HG03432 (cell line): ENCODE data around the gene LHFPL2.

Experiments
- ATAC-seq: cut with Tn5 transposase; IDR thresholded peaks from one replicate; pipeline ENCODE4 v1.9.1; 2021; ENCODE audit warnings: mild to moderate bottlenecking, moderate library complexity; ENCODE audit not compliant: unreplicated experiment

LHFPL2 gene

DNA sequence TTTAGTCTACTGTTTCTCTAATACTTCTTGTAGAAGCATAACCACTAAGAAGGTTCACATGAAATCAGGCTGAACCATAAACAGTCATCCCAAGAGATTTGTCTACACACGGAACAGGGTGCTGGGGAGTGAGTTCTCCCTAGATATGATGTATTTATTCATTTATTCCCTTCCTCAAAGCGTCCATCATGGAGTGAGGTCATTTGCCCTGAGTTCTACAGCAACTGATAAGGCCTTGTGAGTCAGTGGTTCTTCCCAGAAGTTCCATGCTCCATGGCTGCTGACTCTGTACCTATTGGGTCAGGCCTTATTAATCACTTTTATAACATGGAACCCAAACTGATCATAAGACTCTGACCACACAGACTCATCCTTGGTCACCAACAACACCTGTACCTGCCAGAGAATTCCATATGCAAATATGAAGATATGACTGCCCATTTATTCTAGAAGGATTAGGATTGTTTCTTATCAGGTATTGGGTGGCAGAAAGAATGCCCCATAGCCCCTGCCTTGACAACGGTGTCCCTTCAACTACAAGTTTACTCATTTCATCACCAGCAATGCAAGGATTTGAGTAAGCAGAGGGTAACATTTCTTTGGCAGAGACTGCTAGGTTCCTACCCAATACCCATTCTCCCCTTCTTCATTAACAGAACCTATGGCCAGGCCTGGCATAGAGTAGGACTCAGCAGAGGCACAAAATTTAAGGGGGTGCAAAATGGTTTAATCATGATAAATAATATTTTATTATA, 118.1 kb downstream of the LHFPL2 start:
- no peak for ATAC-seq

DNA sequence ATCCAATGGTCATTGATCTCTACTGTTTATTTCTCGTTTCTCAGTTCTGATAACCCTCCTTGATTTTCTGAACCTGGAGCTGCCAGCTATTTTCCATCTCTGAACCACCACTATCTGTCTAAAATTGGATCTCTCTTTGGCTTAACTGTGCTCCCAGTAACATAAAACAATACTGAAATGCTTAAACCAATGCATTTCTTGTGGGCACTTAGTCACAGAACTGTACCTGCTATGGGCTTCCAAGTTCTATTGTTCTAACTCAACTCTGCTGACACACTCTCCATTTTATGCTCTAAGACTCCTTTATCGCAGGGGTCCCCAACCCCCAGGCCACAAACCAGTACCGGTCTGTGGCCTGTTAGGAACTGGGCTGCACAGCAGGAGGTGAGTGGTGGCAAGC, 120.6 kb downstream of the LHFPL2 start:
- ATAC-seq, result no peak

DNA sequence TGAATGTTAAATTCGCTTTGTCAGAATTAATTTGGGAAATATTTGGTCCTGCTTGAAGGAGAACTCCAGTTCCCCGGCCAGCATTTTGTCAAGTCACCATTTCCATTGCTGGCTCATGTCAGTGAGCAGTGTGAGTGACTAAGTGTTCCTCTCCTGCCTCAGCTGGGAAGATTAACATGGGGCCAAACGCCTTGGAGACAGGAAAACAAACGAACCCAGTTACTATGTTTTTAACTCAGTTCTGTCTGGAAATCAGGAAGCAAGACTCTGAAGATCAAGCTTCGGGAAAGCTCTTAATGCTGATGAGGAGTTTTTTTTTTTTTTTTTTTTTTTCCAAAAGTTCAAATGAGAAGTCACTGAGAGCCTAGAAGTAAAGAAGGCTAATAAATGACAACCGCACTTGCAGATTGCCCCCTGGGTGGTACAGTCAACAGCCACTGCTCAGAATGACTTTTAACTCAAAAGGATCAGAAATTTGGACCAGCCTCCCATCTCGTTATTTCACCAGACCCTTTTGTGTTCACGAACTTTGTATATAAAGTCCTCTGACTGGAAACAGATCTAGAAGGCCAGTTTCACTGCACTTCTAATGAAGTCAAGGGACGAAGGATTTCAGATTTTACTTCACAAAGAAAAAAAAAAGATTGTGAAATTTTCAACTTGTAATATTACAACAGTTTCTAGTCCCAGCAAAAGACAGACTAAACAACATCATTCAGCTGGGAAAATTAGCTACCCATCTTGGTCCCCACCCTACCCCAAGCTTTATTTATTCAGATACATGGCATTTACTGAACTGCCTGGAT, 121.3 kb downstream of the LHFPL2 start:
- ATAC-seq, result no peak

DNA sequence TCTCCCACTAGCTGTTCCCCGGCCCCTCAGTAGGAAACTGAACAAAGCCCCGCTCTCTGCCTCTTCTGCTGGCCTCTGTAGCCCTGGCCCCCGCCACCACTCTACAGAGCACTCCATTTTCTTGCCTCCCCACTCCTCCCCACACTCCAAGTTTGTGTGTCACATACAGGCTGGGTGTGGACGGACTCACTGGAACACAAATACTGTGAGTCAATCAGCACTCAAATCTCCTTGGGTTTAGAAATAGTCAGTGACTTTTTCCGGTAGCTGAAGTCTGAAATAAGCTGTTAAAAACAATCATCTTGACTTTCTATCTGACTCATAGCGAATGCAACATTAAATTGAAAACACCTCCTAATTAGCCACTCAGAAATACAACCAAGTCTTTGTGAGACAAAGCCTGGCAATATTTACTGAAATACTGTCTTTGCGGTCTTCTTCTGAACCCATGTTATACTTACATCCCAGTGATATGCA, 122.5 kb downstream of the LHFPL2 start:
- no peak for ATAC-seq

DNA sequence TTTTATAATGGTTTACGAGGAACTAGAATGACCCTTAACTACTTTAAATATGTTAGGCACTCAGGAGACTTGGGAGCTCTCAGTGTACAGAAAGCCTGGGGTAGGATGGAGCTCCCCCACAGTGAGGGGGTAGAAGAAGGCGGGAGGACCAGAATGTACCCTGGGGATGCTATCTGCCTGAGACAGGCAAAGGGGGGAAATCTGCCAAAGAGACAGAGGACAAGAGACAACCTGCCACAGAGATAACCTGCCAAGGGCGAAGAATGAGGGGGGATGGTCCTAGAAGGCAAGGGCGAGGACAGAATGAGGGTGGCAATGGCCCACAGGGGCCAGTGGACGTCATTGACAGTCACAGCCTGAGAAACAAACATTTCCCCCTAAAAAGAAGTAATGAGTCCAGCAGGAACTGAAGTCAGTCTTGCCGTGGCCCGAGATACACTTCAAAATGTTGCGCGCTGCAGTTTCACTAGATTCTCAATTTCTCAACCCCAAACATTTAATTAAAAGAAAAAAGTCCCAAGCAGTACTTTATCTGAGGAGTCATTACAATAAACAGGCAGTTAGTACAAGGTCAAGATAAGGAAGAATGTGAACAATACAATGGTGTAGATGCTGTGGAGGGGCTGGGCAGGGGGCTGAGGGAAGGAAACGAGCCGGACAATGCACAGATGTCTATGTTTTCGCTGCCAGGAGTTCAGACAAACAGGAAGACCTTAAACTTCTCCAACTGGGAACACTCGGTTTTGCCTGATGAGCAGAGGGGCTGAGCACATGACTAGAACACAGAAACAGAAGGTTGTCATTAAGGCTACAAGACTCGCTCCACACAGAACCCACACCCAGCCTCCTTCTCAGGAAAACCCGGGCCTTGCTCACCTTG, 125.0 kb downstream of the LHFPL2 start:
- ATAC-seq, result no peak

DNA sequence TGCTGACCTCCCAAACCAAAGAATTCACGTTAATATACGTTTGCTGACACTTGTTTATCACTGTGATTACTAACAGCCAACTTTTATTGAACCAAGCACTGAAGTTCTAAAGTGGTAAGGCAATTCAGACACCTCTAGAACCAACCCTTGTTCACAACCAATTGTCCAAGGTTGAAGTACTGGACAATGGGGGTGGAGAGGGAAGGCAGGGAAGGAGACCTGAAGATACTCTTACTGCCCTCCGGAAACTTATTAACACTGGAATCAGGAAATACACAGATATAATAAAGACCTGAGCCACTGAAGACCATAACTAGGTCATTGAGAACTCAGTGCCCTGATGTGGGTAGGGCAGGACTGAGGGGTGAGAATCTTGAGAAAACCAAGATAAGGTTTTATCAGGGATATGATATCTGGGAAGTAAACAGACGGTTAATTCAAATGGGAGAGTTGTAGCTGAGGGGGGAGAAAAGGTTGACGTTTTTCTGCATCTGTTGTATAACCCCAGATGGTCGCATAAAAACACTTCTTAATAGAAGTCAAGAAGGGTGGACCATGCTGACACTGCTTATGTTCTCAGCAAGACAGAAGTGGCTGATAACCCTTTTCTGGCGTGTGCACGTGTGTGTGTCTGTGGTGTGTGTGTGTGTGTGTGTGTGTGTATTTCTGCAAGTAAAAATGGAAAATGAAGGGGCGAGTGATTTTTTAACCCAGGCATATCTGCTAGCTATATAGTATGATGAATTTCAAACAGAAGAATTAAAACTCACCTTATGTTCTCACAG, 125.9 kb downstream of the LHFPL2 start:
- ATAC-seq, result no peak

DNA sequence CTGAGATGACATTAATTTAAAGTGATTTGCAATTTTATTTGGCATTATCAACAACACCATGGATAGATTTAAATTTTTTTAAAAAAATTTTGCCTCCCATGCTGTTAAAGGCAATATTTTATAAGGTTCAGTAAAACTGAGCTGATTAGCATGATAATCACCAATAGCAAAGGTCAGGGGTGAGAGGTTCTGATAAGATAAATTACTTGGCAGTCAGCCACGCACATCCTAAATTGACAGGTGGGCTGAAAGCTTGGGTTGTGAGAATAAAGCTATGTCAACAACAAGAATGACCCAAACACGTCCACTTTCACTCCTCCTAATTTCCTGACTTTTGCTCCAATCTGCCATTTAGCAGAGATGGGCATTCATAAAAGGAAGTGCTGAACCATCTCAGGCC, 127.1 kb downstream of the LHFPL2 start:
- ATAC-seq, result no peak

DNA sequence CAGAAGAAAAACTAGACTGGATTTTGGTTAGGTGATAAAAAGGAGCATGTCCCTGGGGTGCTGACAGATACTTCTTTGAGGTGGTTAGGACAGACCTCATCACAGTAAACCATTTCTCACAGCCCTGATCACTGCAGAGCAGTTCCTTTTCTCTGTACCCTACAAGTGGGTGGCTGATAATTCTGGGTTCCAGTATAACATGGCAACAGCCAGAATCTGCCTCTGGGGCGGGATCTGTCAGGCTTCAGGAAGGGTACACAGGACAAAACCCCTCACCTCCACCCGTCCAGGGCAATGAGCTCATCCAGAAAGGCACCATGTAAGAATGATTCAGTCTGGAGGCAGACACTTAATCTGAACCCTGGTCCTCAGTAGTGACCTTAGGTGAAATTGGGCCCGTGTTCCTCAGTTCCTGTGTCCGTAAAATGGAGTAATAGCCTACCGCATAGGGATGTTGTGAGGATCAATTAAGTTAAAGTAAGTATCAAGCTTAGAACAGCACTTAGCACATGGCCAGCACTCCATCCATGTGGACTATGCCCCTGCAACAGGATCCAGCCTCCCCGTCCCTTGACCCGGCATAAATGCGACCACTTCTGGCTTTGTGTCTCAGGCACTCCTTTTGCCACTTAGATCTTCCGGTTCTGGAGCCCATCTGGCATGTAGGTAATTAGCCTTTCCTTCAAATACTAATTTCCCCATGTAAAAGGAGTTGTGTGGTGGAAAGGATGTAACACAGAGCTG, 129.2 kb downstream of the LHFPL2 start:
- no peak for ATAC-seq

DNA sequence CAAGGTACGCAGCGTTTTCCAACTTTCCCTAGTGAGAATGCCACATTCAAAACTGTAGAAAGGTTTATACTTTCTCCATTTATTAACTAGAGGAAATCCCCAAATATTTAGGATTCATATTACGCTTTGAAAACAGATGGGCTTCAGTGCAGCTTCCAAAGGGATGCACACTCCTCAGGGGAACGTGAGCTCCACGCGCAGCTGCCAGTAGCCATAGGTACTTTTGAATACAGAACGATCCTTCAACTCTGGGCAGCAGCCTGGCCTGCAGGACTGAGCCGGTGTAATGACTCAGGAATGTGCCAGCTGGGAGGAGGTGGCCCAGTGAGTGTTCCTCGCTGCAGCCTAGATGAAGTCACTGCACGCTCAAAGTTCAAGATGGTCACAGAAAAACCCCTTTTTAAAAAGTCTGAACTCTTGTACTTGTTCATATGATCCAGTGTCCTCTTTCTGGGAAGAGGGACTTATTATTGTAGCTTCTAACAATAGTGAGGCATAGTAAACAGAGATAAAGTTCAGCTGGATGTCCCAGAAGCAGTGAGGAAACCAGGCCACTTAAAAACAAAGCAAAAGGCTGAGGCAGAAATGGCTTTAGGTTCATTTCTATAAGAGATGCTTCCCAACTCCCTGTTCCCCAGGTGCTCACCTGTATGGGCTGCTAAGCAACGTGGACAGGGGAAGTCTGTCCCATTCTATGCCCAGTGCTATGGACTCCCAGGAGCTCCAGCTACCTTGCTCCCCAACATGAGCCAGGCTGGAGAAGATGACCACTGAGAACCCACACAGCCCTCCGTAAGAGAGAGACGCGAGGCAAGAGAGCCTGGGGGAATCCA, 130.0 kb downstream of the LHFPL2 start:
- no peak for ATAC-seq

DNA sequence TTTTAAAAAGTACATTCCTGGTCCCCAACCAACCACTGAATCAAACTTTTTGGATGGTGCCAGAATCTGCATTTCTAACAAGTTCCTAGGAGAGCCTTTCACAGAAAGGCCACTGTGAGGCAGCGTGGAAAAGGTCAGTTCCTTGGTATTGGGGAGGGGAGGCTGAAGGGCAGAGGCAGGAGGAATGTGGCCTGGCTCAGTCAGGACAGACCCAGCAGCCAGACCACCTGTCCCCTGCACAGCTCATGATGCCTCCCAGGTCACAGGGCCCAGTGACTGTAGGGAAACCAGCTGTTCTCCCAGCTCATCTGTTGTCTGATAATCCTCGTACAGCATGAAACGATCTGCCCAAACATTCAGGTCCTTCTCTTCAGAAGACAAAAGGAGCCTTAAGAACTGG, 132.9 kb downstream of the LHFPL2 start:
- no peak for ATAC-seq

DNA sequence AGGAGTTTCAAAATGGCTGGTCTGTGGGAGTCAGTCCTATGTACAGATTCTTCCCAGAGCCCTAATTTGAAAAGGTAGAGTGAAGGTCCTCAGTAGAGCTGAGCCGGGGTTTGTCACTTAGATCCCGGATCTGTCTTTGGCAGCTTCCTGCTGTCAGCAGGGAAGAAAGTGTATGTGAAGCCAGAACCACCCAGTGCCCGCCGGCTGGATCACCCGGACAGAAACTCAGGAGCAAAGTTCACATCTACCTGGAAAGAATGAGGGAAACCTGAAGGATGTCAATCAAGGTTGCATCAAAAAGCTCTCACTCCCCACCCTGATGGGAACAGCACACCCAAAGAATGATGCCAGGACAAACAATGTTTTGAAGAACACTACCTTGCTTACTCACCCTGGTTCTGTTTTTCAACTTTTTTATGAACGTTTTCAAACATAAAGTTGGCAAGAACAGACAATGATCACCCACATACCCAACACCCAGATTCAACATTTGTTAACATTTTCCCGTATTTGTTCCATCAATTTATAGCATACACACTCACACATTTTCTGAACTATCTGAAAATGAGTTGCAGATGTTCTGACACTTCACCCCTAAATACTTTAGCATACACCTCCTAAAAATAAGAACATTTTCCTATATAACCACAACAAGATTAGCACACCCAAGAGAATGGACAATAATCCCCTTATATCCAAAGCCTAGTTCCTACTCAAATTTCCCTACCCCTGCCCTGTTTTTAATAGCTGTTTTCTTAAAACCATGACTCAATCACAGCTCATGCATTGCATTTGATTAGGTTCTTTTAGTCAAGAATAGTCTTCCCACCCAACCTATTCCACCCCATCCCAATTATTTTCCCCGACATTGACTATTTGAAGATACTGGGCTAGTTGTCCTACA, 133.9 kb downstream of the LHFPL2 start:
- ATAC-seq, result no peak

DNA sequence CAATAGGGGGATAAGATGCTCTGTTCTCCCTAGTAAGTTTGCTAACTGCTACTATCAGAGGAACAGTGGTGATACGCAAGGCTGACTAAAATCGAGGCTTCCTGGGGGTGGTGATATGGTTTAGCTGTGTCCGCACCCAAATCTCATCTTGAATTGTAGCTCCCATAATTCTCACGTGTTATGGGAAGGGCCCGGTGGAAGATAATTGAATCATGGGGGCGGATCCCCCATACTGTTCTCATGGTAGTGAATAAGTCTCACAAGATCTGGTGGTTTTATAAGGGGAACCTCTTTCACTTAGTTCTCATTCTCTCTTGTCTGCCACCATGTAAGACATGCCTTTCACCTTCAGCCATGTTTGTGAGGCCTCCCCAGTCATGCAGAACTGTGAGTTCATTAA, 135.1 kb downstream of the LHFPL2 start:
- no peak for ATAC-seq

DNA sequence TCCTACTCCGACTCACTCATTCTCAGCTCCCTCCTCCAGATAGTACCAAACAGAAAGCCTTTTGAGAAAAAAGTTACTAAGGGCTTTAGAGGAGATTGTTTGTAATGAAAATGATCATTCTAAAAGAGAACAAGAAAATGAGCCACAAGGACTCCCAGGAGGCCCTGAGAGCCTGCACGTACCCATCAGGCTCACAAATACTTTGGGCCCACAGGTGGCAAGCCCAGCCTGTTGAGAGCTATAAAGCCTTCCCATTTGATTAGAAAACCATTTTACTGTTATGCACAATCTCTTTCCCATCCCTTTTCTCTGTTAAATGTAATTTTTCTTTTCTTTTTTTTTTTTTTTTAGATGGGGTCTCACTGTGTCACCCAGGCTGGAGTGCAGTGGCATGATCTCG, 136.1 kb downstream of the LHFPL2 start:
- no peak for ATAC-seq

DNA sequence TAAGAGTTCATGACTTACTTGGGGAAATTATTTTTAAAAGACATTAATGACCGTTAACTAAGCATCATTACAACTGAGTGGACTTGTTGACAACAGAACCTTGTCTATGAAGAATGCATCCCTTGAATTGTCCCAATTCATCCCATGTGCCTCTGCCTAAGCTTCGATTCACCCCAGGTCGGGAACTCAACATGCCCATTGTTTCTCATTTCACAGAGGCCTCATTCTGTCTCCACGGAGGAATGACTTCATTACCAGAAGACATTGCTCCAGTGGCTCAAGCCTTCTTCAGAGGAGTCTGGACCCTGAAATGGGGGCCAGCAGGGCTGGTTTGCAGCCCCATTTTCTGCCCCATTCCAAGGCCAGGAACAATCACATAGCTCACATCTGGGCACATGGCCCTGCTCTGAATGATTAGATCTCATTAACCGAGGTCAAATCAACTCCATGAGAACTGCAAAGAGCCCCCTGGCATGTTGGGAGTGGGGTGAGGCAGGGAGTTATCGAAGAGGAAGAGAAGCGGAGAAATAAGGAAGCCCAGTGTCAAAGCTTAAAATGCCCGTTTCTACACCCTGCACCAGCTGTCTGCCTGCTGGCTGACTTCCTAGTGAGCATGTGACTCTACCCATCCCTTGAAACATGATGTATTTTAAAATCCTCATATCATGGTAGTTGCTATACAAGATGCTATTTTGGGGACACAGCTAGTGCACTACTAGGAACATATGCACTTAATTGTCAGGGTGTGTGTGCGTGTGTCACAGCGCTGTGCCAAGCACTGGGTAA, 137.3 kb downstream of the LHFPL2 start:
- ATAC-seq, result no peak

DNA sequence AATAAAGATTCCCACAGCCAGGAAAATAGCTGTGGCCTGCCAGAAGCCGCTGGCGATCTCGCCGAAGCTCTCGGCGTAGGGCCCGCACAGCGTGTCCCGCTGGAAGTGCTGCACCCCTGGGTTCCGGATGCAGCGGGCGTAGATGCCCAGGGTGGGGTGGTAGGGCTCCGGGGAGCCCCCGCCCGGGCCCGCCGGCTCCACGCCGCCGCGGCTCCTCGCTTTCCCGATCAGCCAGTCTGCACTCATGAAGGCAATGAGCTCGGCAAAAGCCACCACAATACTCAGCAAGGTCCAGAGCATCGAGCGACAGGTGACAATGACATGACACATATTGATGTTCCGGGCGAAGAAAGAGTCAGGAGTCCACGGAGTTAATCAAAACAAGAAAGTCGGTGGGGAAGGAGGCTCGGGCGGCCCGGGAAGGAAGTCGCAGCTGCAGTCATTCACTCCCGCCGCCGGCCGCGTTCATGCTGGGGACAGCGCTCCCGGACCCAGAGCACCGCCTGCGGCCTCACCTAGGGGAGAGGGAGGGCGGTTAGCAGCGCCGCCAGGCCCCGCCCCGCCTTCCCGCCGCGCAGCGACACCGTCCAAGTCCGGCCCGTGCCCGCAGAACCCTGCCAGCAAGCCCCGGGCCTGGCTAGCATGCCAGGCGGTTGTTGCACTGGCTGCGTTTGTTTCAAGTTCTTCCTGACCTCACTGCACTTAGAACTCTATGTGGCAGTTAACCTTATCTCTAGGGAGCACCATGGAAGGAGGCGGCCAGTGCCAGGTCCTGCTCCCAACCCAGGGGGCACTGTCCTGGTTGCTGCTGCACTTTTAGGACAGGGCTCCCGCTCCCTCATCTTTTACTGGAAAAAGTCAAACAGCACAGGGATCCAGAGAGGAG, 138.4 kb downstream of the LHFPL2 start:
- peak; percentile 89 for ATAC-seq
